HepG2 (cell line): Measurements from ENCODE around the gene FAM118A. TPM values are rescaled to one million over a fixed set of nuclear protein-coding genes. Genes with fewer than 3 reads are reported as not detected.

Experiments used
- ARNT ChIP-seq: fragments of 450-650 bp; IDR thresholded peaks from 2 replicates; pipeline ENCODE4 v1.6.1; 2017
- BRD4 ChIP-seq: sonication (generic); formaldehyde crosslinking; IDR thresholded peaks from 2 replicates; pipeline ENCODE4 v1.4.0; 2020; ENCODE audit warnings: missing genetic modification reagents
- DPF2 ChIP-seq: sonication (generic); formaldehyde crosslinking; IDR thresholded peaks from 2 replicates; pipeline ENCODE4 v1.4.0; 2020; ENCODE audit warnings: mild to moderate bottlenecking, low read depth, missing genetic modification reagents, borderline replicate concordance
- HMG20A ChIP-seq: IDR thresholded peaks from 2 replicates; pipeline ENCODE4 v1.6.1; 2016; ENCODE audit warnings: borderline replicate concordance
- HNRNPL ChIP-seq: fragments of 200-400 bp; formaldehyde crosslinking; IDR thresholded peaks from 2 replicates; pipeline ENCODE4 v1.6.1; 2017; ENCODE audit warnings: mild to moderate bottlenecking, low read depth, low read length
- HNRNPLL ChIP-seq: fragments of 200-400 bp; formaldehyde crosslinking; IDR thresholded peaks from 2 replicates; pipeline ENCODE4 v1.6.1; 2017; ENCODE audit warnings: mild to moderate bottlenecking, low read depth, low read length; ENCODE audit not compliant: poor library complexity, severe bottlenecking
- NCOR1 ChIP-seq: fragments of 200-600 bp; sonication (generic); IDR thresholded peaks from 2 replicates; pipeline ENCODE4 v1.7.0; 2017; ENCODE audit warnings: antibody characterized with exemption, low read length, borderline replicate concordance
- NFYB ChIP-seq: sonication (generic); formaldehyde crosslinking; IDR thresholded peaks from 2 replicates; pipeline ENCODE4 v1.4.0; 2020; ENCODE audit warnings: missing genetic modification reagents
- POGZ ChIP-seq: sonication (generic); formaldehyde crosslinking; IDR thresholded peaks from 2 replicates; pipeline ENCODE4 v1.4.0; 2020; ENCODE audit warnings: mild to moderate bottlenecking, missing genetic modification reagents
- REPIN1 ChIP-seq: sonication (generic); formaldehyde crosslinking; IDR thresholded peaks from 2 replicates; pipeline ENCODE4 v1.8.0; 2022; ENCODE audit warnings: missing genetic modification reagents, low read depth, mild to moderate bottlenecking, borderline replicate concordance
- RFX3 ChIP-seq: IDR thresholded peaks from 2 replicates; pipeline ENCODE4 v1.6.1; 2016; ENCODE audit warnings: missing biosample characterization, missing genetic modification reagents
- SMAD9 ChIP-seq: sonication (generic); formaldehyde crosslinking; IDR thresholded peaks from 2 replicates; pipeline ENCODE4 v1.5.1; 2020; ENCODE audit warnings: mild to moderate bottlenecking, missing genetic modification reagents
- SP140L ChIP-seq: sonication (generic); formaldehyde crosslinking; IDR thresholded peaks from 2 replicates; pipeline ENCODE4 v1.4.0; 2020; ENCODE audit warnings: missing genetic modification reagents, borderline replicate concordance
- SRF ChIP-seq: IDR thresholded peaks from 2 replicates; pipeline ENCODE4 v1.6.1; 2011; ENCODE audit warnings: mild to moderate bottlenecking, low read depth, low read length, moderate library complexity
- TRIM24 ChIP-seq: sonication (generic); formaldehyde crosslinking; IDR thresholded peaks from 2 replicates; pipeline ENCODE4 v1.8.0; 2022; ENCODE audit warnings: mild to moderate bottlenecking, missing genetic modification reagents
- ZBTB42 ChIP-seq: sonication (generic); formaldehyde crosslinking; IDR thresholded peaks from 2 replicates; pipeline ENCODE4 v1.5.0; 2020; ENCODE audit warnings: mild to moderate bottlenecking, missing genetic modification reagents
- ZC3H13 ChIP-seq: sonication (generic); formaldehyde crosslinking; IDR thresholded peaks from 2 replicates; pipeline ENCODE4 v1.8.1; 2023; ENCODE audit warnings: mild to moderate bottlenecking, missing genetic modification reagents, moderate library complexity
- polyA plus RNA-seq, 8 experiments: library from polyadenylated mRNA; depleted of rRNA in 3 of 8; stranded (reverse) in 7 of 8; unstranded in 1 of 8; fragments of >200 nt; fragmentation: Illumina TruSeq in 4 of 8; extraction: Trizol in 4 of 8; gene quantifications; 2 replicates each; pipeline versions ENCODE4 v1.2.1 to v1.2.3, GENCODE V29; 2011 to 2016; ENCODE audit warnings: low read depth in 4 of 8, missing spikeins in 1 of 8, mixed read lengths in 1 of 8; ENCODE audit not compliant: insufficient read depth in 1 of 8
- total RNA-seq, 5 experiments: library from RNA; depleted of rRNA; stranded (reverse); fragments of >200 nt; fragmentation: Illumina TruSeq; extraction: Trizol; gene quantifications; 2 replicates each; pipeline ENCODE4 v1.2.3, GENCODE V29; 2016; ENCODE audit warnings: low read depth in 1 of 5
- TF ChIP-seq, protein P1 (sequence below): sonication (generic); formaldehyde crosslinking; conservative IDR thresholded peaks from 2 replicates; pipeline ENCODE4 v1.4.0; 2020; ENCODE audit warnings: mild to moderate bottlenecking, missing genetic modification reagents, moderate library complexity
- TF ChIP-seq, protein P2 (sequence below): sonication (generic); formaldehyde crosslinking; IDR thresholded peaks from 2 replicates; pipeline ENCODE4 v1.5.0; 2020; ENCODE audit warnings: missing genetic modification reagents
- TF ChIP-seq, protein P3 (sequence below): sonication (generic); formaldehyde crosslinking; IDR thresholded peaks from 2 replicates; pipeline ENCODE4 v1.4.0; 2020; ENCODE audit warnings: missing genetic modification reagents
- TF ChIP-seq, protein P4 (sequence below): sonication (generic); formaldehyde crosslinking; IDR thresholded peaks from 2 replicates; pipeline ENCODE4 v1.8.1; 2023; ENCODE audit warnings: mild to moderate bottlenecking, missing genetic modification reagents

The FAM118A gene
- total and polyA plus RNA-seq, 2 of the 13 experiments (the other 11 are each of a cell fraction or from before 2014, with no cell fraction given): 36.7 to 48.2 TPM

DNA sequence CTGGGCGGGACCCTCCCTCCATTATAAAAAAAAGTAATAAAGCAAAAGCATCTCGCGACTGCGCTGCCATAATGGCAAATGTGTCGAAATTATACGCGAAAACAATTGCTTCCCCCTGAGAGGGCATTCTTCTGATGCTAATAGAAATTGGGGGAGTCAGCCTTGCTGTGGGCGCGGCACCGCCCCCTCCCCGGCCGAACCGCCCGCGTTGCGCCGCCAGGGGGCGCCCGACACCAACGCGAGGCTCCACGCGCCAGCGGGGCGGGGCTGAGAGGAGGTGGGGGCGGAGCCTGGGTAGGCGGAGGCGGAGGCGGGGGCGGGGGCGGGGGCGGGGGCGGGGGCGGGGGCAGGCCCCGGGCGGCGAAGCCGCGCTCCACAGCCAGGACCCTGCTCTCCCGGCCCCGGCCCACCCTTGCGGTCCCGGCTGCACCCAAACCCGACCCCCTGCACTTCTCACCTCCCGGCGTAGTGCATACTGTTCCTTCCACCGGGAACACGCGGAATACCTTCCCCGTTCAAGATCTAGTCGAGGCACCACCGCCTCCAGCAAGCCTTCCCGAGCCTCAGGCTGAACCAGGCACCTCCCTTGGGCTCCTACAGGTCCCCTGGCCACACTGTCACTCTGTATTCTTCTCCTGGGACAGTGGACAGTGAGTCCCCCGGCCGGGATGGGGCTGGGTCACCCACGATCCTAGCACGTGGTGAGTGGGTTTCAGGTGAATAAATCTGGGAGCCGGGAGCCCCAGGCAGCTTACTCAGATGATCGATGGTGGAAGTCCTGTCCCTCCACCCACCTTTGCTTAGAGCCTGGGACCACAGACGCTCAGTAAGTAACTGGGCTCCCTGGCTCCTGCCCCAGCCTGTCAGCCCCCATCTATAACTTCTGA is 40.5 kb upstream of the FAM118A start (continued):
- TF ChIP-seq, protein P1, sequence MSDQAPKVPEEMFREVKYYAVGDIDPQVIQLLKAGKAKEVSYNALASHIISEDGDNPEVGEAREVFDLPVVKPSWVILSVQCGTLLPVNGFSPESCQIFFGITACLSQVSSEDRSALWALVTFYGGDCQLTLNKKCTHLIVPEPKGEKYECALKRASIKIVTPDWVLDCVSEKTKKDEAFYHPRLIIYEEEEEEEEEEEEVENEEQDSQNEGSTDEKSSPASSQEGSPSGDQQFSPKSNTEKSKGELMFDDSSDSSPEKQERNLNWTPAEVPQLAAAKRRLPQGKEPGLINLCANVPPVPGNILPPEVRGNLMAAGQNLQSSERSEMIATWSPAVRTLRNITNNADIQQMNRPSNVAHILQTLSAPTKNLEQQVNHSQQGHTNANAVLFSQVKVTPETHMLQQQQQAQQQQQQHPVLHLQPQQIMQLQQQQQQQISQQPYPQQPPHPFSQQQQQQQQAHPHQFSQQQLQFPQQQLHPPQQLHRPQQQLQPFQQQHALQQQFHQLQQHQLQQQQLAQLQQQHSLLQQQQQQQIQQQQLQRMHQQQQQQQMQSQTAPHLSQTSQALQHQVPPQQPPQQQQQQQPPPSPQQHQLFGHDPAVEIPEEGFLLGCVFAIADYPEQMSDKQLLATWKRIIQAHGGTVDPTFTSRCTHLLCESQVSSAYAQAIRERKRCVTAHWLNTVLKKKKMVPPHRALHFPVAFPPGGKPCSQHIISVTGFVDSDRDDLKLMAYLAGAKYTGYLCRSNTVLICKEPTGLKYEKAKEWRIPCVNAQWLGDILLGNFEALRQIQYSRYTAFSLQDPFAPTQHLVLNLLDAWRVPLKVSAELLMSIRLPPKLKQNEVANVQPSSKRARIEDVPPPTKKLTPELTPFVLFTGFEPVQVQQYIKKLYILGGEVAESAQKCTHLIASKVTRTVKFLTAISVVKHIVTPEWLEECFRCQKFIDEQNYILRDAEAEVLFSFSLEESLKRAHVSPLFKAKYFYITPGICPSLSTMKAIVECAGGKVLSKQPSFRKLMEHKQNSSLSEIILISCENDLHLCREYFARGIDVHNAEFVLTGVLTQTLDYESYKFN (CRISPR knock-in tag): no peak
- no peak for TF ChIP-seq RFX3 (CRISPR knock-in tag)
- TF ChIP-seq, protein P2, sequence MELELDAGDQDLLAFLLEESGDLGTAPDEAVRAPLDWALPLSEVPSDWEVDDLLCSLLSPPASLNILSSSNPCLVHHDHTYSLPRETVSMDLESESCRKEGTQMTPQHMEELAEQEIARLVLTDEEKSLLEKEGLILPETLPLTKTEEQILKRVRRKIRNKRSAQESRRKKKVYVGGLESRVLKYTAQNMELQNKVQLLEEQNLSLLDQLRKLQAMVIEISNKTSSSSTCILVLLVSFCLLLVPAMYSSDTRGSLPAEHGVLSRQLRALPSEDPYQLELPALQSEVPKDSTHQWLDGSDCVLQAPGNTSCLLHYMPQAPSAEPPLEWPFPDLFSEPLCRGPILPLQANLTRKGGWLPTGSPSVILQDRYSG (CRISPR knock-in tag): no peak
- no peak for TF ChIP-seq HNRNPLL
- no peak for TF ChIP-seq ZC3H13 (CRISPR knock-in tag)
- no peak for TF ChIP-seq ARNT
- 0 out of 2 replicates have a peak, but pooled peaks have one; percentile 9 for TF ChIP-seq POGZ (CRISPR knock-in tag)
- no peak for TF ChIP-seq SMAD9 (CRISPR knock-in tag)
- TF ChIP-seq BRD4 (CRISPR knock-in tag): no peak
- no peak for TF ChIP-seq ZBTB42 (CRISPR knock-in tag)
- TF ChIP-seq DPF2 (CRISPR knock-in tag): no peak
- no peak for TF ChIP-seq SP140L (CRISPR knock-in tag)
- no peak for TF ChIP-seq REPIN1 (CRISPR knock-in tag)
- TF ChIP-seq NFYB: no peak
- 0 out of 2 replicates have a peak, but pooled peaks have one; percentile 34 for TF ChIP-seq HNRNPL
- TF ChIP-seq TRIM24 (CRISPR knock-in tag): no peak
- TF ChIP-seq, protein P3, sequence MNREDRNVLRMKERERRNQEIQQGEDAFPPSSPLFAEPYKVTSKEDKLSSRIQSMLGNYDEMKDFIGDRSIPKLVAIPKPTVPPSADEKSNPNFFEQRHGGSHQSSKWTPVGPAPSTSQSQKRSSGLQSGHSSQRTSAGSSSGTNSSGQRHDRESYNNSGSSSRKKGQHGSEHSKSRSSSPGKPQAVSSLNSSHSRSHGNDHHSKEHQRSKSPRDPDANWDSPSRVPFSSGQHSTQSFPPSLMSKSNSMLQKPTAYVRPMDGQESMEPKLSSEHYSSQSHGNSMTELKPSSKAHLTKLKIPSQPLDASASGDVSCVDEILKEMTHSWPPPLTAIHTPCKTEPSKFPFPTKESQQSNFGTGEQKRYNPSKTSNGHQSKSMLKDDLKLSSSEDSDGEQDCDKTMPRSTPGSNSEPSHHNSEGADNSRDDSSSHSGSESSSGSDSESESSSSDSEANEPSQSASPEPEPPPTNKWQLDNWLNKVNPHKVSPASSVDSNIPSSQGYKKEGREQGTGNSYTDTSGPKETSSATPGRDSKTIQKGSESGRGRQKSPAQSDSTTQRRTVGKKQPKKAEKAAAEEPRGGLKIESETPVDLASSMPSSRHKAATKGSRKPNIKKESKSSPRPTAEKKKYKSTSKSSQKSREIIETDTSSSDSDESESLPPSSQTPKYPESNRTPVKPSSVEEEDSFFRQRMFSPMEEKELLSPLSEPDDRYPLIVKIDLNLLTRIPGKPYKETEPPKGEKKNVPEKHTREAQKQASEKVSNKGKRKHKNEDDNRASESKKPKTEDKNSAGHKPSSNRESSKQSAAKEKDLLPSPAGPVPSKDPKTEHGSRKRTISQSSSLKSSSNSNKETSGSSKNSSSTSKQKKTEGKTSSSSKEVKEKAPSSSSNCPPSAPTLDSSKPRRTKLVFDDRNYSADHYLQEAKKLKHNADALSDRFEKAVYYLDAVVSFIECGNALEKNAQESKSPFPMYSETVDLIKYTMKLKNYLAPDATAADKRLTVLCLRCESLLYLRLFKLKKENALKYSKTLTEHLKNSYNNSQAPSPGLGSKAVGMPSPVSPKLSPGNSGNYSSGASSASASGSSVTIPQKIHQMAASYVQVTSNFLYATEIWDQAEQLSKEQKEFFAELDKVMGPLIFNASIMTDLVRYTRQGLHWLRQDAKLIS (CRISPR knock-in tag): no peak
- TF ChIP-seq SRF: no peak
- TF ChIP-seq, protein P4, sequence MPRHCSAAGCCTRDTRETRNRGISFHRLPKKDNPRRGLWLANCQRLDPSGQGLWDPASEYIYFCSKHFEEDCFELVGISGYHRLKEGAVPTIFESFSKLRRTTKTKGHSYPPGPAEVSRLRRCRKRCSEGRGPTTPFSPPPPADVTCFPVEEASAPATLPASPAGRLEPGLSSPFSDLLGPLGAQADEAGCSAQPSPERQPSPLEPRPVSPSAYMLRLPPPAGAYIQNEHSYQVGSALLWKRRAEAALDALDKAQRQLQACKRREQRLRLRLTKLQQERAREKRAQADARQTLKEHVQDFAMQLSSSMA (CRISPR knock-in tag): no peak; the same call in 1 of the 2 replicates
- no peak for TF ChIP-seq HMG20A (CRISPR knock-in tag)
- no peak for TF ChIP-seq NCOR1
